HepG2 (cell line): Measurements from ENCODE around the gene CA14. TPM values are rescaled to one million over a fixed set of nuclear protein-coding genes. Genes with fewer than 3 reads are reported as not detected.
A peak's percentile ranks its signal among the peaks of the same experiment; 100 is the strongest.

Source experiments
- CCDC6 ChIP-seq: sonication (generic); formaldehyde crosslinking; IDR thresholded peaks from 2 replicates; pipeline ENCODE4 v1.8.1; 2022; ENCODE audit warnings: mild to moderate bottlenecking, missing genetic modification reagents, moderate library complexity
- FOXA1 ChIP-seq, 2 experiments: fragments of 450-650 bp in 1 of 2; sonication (generic) in 1 of 2; formaldehyde crosslinking in 1 of 2; IDR thresholded peaks; 2 replicates each; pipeline versions ENCODE4 v1.4.0 to v1.6.1; 2016 to 2020; ENCODE audit warnings: missing genetic modification reagents in 1 of 2
- LBX2 ChIP-seq: sonication (generic); formaldehyde crosslinking; IDR thresholded peaks from 2 replicates; pipeline ENCODE4 v1.5.0; 2020; ENCODE audit warnings: missing genetic modification reagents, mild to moderate bottlenecking, borderline replicate concordance
- MZF1 ChIP-seq: sonication (generic); formaldehyde crosslinking; IDR thresholded peaks from 2 replicates; pipeline ENCODE4 v1.8.1; 2023; ENCODE audit warnings: mild to moderate bottlenecking, missing genetic modification reagents, borderline replicate concordance
- PCBP2 ChIP-seq: fragments of 200-400 bp; formaldehyde crosslinking; optimal IDR thresholded peaks from 2 replicates; pipeline ENCODE3; 2018; ENCODE audit warnings: low read length, low read depth; ENCODE audit not compliant: poor library complexity, severe bottlenecking
- RELA ChIP-seq: sonication (generic); formaldehyde crosslinking; IDR thresholded peaks from 2 replicates; pipeline ENCODE4 v1.4.0; 2020; ENCODE audit warnings: missing genetic modification reagents
- SMAD3 ChIP-seq: sonication (generic); formaldehyde crosslinking; IDR thresholded peaks from 2 replicates; pipeline ENCODE4 v1.4.0; 2020; ENCODE audit warnings: missing genetic modification reagents
- SRSF9 ChIP-seq: fragments of 200-400 bp; formaldehyde crosslinking; IDR thresholded peaks from 2 replicates; pipeline ENCODE4 v1.6.1; 2018; ENCODE audit warnings: borderline replicate concordance, mild to moderate bottlenecking, low read depth, low read length; ENCODE audit not compliant: insufficient read depth, poor library complexity, severe bottlenecking
- ZBTB7A ChIP-seq: sonication (generic); formaldehyde crosslinking; IDR thresholded peaks from 2 replicates; pipeline ENCODE4 v1.8.0; 2022; ENCODE audit warnings: mild to moderate bottlenecking, missing genetic modification reagents
- ZFAT ChIP-seq: sonication (generic); formaldehyde crosslinking; conservative IDR thresholded peaks from 2 replicates; pipeline ENCODE4 v1.8.1; 2023; ENCODE audit warnings: missing genetic modification reagents, inconsistent platforms
- ZNF101 ChIP-seq: sonication (generic); formaldehyde crosslinking; IDR thresholded peaks from 2 replicates; pipeline ENCODE4 v1.4.0; 2020; ENCODE audit warnings: mild to moderate bottlenecking, low read depth, missing genetic modification reagents, borderline replicate concordance
- ZNF12 ChIP-seq: sonication (generic); formaldehyde crosslinking; IDR thresholded peaks from 2 replicates; pipeline ENCODE4 v1.5.0; 2020; ENCODE audit warnings: missing genetic modification reagents
- ZNF205 ChIP-seq: IDR thresholded peaks from 2 replicates; pipeline ENCODE4 v1.6.1; 2018; ENCODE audit warnings: missing biosample characterization, missing genetic modification reagents
- ZNF251 ChIP-seq: sonication (generic); formaldehyde crosslinking; IDR thresholded peaks from 2 replicates; pipeline ENCODE4 v1.9.0; 2021; ENCODE audit warnings: mild to moderate bottlenecking, missing genetic modification reagents
- ZNF260 ChIP-seq: sonication (generic); formaldehyde crosslinking; IDR thresholded peaks from 2 replicates; pipeline ENCODE4 v1.4.0; 2020; ENCODE audit warnings: missing genetic modification reagents, low read depth, mild to moderate bottlenecking, borderline replicate concordance
- ZNF780A ChIP-seq: sonication (generic); formaldehyde crosslinking; IDR thresholded peaks from 2 replicates; pipeline ENCODE4 v1.8.0; 2022; ENCODE audit warnings: mild to moderate bottlenecking, missing genetic modification reagents, moderate library complexity
- ZNF891 ChIP-seq: sonication (generic); formaldehyde crosslinking; IDR thresholded peaks from 2 replicates; pipeline ENCODE4 v1.5.0; 2020; ENCODE audit warnings: mild to moderate bottlenecking, missing genetic modification reagents
- ZSCAN25 ChIP-seq: sonication (generic); formaldehyde crosslinking; IDR thresholded peaks from 2 replicates; pipeline ENCODE4 v1.8.0; 2022; ENCODE audit warnings: mild to moderate bottlenecking, missing genetic modification reagents
- polyA plus RNA-seq, 8 experiments: library from polyadenylated mRNA; depleted of rRNA in 3 of 8; stranded (reverse) in 7 of 8; unstranded in 1 of 8; fragments of >200 nt; fragmentation: Illumina TruSeq in 4 of 8; extraction: Trizol in 4 of 8; gene quantifications; 2 replicates each; pipeline versions ENCODE4 v1.2.1 to v1.2.3, GENCODE V29; 2011 to 2016; ENCODE audit warnings: low read depth in 4 of 8, missing spikeins in 1 of 8, mixed read lengths in 1 of 8; ENCODE audit not compliant: insufficient read depth in 1 of 8
- total RNA-seq, 5 experiments: library from RNA; depleted of rRNA; stranded (reverse); fragments of >200 nt; fragmentation: Illumina TruSeq; extraction: Trizol; gene quantifications; 2 replicates each; pipeline ENCODE4 v1.2.3, GENCODE V29; 2016; ENCODE audit warnings: low read depth in 1 of 5
- TF ChIP-seq, protein P1 (sequence below): IDR thresholded peaks from 2 replicates; pipeline ENCODE4 v1.4.0; 2020; ENCODE audit warnings: mild to moderate bottlenecking, missing genetic modification reagents
- TF ChIP-seq, protein P2 (sequence below): sonication (generic); formaldehyde crosslinking; IDR thresholded peaks from 2 replicates; pipeline ENCODE4 v1.4.0; 2020; ENCODE audit warnings: missing genetic modification reagents
- TF ChIP-seq, protein P3 (sequence below): sonication (generic); formaldehyde crosslinking; IDR thresholded peaks from 2 replicates; pipeline ENCODE4 v1.5.1; 2020; ENCODE audit warnings: missing genetic modification reagents, mild to moderate bottlenecking, borderline replicate concordance

CA14 gene
- total and polyA plus RNA-seq, 2 of the 13 experiments (the other 11 are each of a cell fraction or from before 2014, with no cell fraction given): 2.4 to 8.5 TPM

- TF ChIP-seq, protein P1, sequence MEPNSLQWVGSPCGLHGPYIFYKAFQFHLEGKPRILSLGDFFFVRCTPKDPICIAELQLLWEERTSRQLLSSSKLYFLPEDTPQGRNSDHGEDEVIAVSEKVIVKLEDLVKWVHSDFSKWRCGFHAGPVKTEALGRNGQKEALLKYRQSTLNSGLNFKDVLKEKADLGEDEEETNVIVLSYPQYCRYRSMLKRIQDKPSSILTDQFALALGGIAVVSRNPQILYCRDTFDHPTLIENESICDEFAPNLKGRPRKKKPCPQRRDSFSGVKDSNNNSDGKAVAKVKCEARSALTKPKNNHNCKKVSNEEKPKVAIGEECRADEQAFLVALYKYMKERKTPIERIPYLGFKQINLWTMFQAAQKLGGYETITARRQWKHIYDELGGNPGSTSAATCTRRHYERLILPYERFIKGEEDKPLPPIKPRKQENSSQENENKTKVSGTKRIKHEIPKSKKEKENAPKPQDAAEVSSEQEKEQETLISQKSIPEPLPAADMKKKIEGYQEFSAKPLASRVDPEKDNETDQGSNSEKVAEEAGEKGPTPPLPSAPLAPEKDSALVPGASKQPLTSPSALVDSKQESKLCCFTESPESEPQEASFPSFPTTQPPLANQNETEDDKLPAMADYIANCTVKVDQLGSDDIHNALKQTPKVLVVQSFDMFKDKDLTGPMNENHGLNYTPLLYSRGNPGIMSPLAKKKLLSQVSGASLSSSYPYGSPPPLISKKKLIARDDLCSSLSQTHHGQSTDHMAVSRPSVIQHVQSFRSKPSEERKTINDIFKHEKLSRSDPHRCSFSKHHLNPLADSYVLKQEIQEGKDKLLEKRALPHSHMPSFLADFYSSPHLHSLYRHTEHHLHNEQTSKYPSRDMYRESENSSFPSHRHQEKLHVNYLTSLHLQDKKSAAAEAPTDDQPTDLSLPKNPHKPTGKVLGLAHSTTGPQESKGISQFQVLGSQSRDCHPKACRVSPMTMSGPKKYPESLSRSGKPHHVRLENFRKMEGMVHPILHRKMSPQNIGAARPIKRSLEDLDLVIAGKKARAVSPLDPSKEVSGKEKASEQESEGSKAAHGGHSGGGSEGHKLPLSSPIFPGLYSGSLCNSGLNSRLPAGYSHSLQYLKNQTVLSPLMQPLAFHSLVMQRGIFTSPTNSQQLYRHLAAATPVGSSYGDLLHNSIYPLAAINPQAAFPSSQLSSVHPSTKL (CRISPR knock-in tag): no peak
- no peak for TF ChIP-seq SMAD3
- TF ChIP-seq FOXA1 (IDR thresholded peaks at IDR 0.05): no peak
- peak; percentile 55 for TF ChIP-seq FOXA1 (CRISPR knock-in tag; IDR thresholded peaks at IDR 0.05)
- no peak for TF ChIP-seq ZFAT (CRISPR knock-in tag)
- no peak for TF ChIP-seq ZNF251 (CRISPR knock-in tag)
- 0 out of 2 replicates have a peak, but pooled peaks have one; percentile 44 for TF ChIP-seq CCDC6
- TF ChIP-seq ZNF891 (CRISPR knock-in tag): no peak
- no peak for TF ChIP-seq RELA
- TF ChIP-seq, protein P2, sequence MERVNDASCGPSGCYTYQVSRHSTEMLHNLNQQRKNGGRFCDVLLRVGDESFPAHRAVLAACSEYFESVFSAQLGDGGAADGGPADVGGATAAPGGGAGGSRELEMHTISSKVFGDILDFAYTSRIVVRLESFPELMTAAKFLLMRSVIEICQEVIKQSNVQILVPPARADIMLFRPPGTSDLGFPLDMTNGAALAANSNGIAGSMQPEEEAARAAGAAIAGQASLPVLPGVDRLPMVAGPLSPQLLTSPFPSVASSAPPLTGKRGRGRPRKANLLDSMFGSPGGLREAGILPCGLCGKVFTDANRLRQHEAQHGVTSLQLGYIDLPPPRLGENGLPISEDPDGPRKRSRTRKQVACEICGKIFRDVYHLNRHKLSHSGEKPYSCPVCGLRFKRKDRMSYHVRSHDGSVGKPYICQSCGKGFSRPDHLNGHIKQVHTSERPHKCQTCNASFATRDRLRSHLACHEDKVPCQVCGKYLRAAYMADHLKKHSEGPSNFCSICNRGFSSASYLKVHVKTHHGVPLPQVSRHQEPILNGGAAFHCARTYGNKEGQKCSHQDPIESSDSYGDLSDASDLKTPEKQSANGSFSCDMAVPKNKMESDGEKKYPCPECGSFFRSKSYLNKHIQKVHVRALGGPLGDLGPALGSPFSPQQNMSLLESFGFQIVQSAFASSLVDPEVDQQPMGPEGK (CRISPR knock-in tag): no peak
- no peak for TF ChIP-seq ZNF205
- no peak for TF ChIP-seq LBX2 (CRISPR knock-in tag)
- no peak for TF ChIP-seq ZNF780A
- no peak for TF ChIP-seq ZNF260
- TF ChIP-seq, protein P3, sequence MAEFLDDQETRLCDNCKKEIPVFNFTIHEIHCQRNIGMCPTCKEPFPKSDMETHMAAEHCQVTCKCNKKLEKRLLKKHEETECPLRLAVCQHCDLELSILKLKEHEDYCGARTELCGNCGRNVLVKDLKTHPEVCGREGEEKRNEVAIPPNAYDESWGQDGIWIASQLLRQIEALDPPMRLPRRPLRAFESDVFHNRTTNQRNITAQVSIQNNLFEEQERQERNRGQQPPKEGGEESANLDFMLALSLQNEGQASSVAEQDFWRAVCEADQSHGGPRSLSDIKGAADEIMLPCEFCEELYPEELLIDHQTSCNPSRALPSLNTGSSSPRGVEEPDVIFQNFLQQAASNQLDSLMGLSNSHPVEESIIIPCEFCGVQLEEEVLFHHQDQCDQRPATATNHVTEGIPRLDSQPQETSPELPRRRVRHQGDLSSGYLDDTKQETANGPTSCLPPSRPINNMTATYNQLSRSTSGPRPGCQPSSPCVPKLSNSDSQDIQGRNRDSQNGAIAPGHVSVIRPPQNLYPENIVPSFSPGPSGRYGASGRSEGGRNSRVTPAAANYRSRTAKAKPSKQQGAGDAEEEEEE: no peak
- peak; percentile 36; the same call in 1 of the 2 replicates for TF ChIP-seq ZNF101
- TF ChIP-seq ZSCAN25 (CRISPR knock-in tag): no peak
- no peak for TF ChIP-seq MZF1
- TF ChIP-seq ZBTB7A: no peak
- TF ChIP-seq SRSF9: no peak
- TF ChIP-seq PCBP2: no peak
- TF ChIP-seq ZNF12: 0 out of 2 replicates have a peak, but pooled peaks have one; percentile 41
Measured at GRCh38 chr1:150257624-150258585, at the start of gene CA14 (continued).
